Stimulated activated CD8-positive, alpha-beta memory T cell treated with anti-CD3 and anti-CD28 coated beads, Interleukin-12 subunit alpha, Interleukin-12 subunit beta, amount 100 ng/mL, for 24 hours (primary cell): ENCODE data around the gene DHRS7.
"Not testable (repeated sequence)": the region's sequence is repeated elsewhere in the genome, so short reads cannot be mapped to it uniquely, and the experiment has no call there.

ENCODE experiments used
- DNase-seq: peaks from one replicate; pipeline ENCODE4 v3.0.0-alpha.2; 2020; ENCODE audit errors: extremely low read depth

The DHRS7 gene

DNA sequence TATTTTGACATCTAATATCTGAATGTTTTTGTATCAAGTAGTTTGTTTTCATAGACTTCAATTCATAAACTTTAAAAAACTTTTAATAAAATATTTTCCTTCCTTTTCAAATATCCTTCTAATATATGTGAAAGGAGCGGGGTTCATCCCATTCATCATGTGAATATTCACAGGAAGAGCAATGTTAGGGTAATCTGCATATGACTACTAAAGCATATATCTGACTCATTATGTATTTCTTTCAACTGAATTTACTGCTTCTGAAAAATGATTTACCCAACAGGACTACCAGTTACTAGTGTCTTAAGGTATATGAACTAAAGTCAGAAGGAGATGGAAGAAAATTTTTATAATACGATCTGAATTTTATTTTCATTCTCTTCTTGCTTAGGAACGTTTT lies 30.5 kb downstream of the DHRS7 start:
- no peak for DNase-seq

DNA sequence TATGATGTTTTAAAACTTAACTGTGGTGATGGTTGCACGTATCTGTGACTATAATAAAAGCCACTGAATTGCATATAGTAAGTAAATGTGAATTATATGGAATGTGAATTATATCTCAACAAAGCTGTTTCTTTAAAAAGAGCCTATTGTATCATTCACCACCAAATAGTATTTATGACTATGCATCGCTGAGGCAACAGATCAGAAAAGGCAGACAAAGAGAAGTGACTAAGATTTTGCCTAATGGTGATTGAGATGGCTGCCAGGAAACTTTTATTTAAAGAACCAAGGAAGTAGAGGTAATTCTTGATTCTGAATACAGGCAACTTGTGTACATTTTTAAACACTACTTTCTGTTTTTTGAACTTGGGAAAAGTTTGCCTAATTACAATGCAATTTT lies 31.7 kb downstream of the DHRS7 start:
- no peak for DNase-seq

DNA sequence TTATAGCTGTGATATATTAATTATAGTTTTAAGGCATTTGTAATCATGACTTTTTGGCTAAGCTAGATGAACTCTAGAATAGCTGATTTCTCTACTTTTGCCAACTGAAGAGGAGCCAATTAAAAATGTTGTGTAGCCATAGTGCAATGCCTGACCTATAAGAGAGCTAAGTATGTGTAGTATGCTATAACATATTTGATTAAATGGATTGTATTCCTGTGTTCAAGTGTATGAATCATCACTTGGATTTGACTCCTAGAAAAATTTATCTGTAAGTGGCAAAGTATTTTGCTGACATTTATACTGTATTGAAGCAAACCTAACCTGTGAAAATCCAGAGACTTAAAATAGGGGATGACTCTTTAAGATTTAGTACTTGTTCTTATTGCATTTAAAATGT lies 39.3 kb downstream of the DHRS7 start:
- no peak for DNase-seq

DNA sequence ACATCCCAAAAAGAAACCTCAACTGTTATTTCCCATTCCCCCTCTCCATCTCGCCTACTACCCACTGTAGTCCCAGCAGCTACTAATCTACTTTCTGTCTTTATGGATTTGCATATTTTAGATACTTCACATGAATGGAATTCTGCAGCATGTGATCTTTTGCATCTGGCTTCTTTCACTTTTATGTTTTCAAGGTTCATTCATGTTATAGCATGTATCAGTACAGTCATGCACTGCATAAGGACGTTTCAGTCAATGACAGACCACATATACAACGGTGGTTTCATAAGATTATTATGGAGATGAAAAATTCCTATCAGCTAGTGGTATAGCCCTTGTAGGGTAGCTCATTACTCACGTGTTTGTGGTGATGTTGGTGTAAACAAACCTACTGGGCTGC lies 49.0 kb downstream of the DHRS7 start:
- no peak for DNase-seq

GRCh38 chr14:60114881-60115280 lies 50.3 kb downstream of the DHRS7 start:
- DNase-seq: no peak

- no peak for DNase-seq
Measured at GRCh38 chr14:60111732-60112131, 53.5 kb downstream of the DHRS7 start.

- DNase-seq: no peak
Measured at GRCh38 chr14:60107477-60107876, 57.7 kb downstream of the DHRS7 start.

GRCh38 chr14:60106339-60106738 lies 58.9 kb downstream of the DHRS7 start:
- DNase-seq: no peak

DNA sequence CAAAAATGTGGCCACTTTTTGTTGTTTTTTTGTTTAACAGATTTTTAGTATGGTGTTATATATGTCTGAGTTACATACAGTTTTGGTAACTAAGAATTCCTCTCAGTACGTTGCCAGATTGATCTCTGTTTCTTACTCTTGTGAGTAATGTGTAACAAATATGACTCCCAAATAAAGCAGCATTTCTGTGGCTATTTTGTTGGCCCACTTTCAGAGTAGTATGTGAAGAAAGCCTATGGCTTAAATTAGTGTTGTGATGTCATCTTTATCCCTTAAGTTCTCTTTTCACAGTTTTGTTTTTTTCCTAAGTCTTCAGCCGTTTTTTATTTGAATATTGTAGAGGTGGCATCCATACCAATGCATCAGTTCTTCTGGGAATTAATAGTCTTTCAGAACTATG lies 62.8 kb downstream of the DHRS7 start:
- no peak for DNase-seq

- no peak for DNase-seq
Measured at GRCh38 chr14:60101786-60102185, 63.4 kb downstream of the DHRS7 start.

DNA sequence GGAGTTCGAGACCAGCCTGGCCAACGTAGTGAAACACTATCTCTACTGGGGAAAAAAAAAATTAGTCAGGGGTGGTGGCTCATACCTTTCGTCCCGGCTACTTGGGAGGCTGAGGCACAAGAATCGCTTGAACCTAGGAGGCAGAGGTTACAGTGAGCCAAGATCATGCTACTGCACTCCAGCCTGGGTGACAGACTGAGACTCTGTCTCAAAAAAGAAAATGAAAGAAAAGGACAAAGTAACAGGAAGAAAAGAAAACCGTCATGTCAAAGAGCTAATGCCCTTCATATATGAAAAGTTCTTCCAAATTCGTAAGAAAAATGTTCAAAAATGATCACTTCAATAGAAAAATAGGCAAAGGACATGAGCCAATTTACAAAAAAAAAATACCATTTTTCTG lies 65.3 kb downstream of the DHRS7 start:
- DNase-seq: not testable (repeated sequence)

DNA sequence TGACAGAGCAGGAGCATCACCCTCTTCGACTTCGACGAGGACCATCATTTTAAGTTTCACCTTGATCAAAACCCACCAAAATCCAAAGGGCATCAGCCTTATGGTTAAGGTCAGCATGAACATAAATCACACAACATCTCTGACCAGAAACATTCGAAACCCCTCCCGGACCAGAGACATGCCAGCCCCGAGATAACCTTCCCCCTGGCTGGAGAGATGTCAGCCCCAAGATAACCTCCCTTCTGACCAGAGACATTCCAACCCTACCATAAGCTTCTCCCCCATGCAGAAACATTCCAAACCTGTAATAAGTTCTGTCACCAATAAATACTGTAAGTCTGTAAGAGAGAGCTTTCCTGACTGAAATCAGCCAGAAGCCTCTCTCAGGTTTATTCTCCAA lies 67.2 kb downstream of the DHRS7 start:
- DNase-seq: no peak

DNA sequence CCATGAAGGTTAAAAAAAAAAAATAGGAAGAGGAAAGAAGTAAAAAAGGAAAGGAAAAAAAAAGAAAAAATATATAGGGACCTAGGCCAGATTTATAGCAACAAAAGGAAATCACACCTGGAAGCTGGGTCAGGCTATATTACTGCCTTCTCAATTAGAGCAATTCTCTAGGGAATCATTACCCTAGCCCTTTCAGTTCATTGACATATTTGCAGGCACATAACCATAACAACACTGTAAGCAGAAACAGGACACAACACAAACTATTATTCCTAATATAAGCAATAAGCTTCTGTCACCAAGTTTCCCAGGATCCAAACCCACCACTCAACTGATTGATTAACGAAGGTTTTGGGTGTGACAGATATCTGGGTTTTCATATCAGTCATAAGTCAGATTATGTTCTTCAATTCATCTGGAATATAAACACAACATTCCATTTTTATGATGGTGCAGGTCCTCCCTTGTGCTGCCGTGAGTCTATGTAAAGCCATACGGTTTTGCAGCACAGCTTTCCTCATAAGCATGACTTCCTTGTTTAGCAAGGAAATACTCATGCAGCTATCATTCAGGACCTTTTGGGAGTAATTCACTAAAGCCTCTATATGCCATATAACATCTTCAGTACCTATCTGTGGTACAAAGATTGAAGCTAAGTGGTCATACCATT lies 69.3 kb downstream of the DHRS7 start:
- no peak for DNase-seq

- DNase-seq: no peak
Measured at GRCh38 chr14:60095231-60095630, 70.0 kb downstream of the DHRS7 start.

GRCh38 chr14:60094306-60094897 lies 70.8 kb downstream of the DHRS7 start:
- no peak for DNase-seq
